Endothelial cell of umbilical vein (primary cell): ENCODE results near the gene HOXC12. TPM values are rescaled to one million over a fixed set of nuclear protein-coding genes. Genes with fewer than 3 reads are reported as not detected.
A peak's percentile ranks its signal among the peaks of the same experiment; 100 is the strongest.

Experiments used
- BruUV-seq: library from RNA; stranded (reverse); fragments of 400-500 nt; replicated peaks from 2 replicates; lab custom pipeline; 2021; lab: Mats Ljungman, UMichigan
- CTCF ChIA-PET: fragments of 300-600, 350-600 bp; sonication (Branson Sonifier 250); formaldehyde crosslinking; loops from one replicate; lab custom pipeline; 2021; ENCODE audit warnings: antibody characterized with exemption, inconsistent platforms; lab: Charles Lee
- POLR2A ChIA-PET: fragments of 300-600, 350-600 bp; sonication (Branson Sonifier 250); formaldehyde crosslinking; loops from one replicate; lab custom pipeline; 2021; ENCODE audit warnings: antibody characterized with exemption, inconsistent platforms; lab: Charles Lee
- DNase-seq: peaks from one replicate; pipeline ENCODE4 v3.0.0-alpha.2; 2011; ENCODE audit warnings: low read depth, low spot score
- FAIRE-seq: peaks from 2 replicates; lab custom pipeline; 2011; peaks lifted over from hg19 to GRCh38; lab: Jason Lieb, UNC
- H2AFZ ChIP-seq: 2 replicates; pipeline ENCODE4 v1.6.0; 2012; ENCODE audit warnings: low read depth, low read length, control low read depth, inconsistent platforms
- H3K27ac ChIP-seq: 2 replicates; pipeline ENCODE4 v1.5.1; 2011; ENCODE audit warnings: low read depth, mild to moderate bottlenecking, control low read depth, low read length, moderate library complexity; ENCODE audit not compliant: insufficient read depth
- H3K27me3 ChIP-seq, 2 experiments: 2 replicates each; pipeline versions ENCODE4 v1.6.0 to v1.6.1; 2011; ENCODE audit warnings: low read length in 2 of 2, mixed read lengths in 1 of 2; ENCODE audit not compliant: control insufficient read depth in 2 of 2, insufficient read depth in 2 of 2
- H3K36me3 ChIP-seq, 2 experiments: 2 replicates in 1 of 2; 3 replicates in 1 of 2; pipeline ENCODE4 v1.5.1; 2011; ENCODE audit warnings: low read length in 2 of 2, mild to moderate bottlenecking in 1 of 2, moderate library complexity in 1 of 2; ENCODE audit not compliant: control insufficient read depth in 2 of 2, insufficient read depth in 2 of 2; ENCODE audit errors: extremely low read depth in 1 of 2
- H3K4me1 ChIP-seq: 3 replicates; pipeline ENCODE4 v1.5.1; 2011; ENCODE audit warnings: mild to moderate bottlenecking, low read length; ENCODE audit not compliant: control insufficient read depth, insufficient read depth; ENCODE audit errors: extremely low read depth
- H3K4me2 ChIP-seq: 2 replicates; pipeline ENCODE4 v1.6.1; 2011; ENCODE audit warnings: low read length, control low read depth, mixed read lengths; ENCODE audit not compliant: insufficient read depth
- H3K4me3 ChIP-seq, 3 experiments: fragments of 200-600 bp in 1 of 3; sonication (generic), shearing (Covaris generic) in 1 of 3; replicated peaks in 1 of 3; 2 replicates each; pipeline ENCODE4 v1.5.1; 2011 to 2016; ENCODE audit warnings: control low read depth in 3 of 3, low read length in 3 of 3, mild to moderate bottlenecking in 2 of 3, inconsistent platforms in 1 of 3, low read depth in 1 of 3, moderate library complexity in 1 of 3; ENCODE audit not compliant: insufficient read depth in 1 of 3
- H3K79me2 ChIP-seq: 2 replicates; pipeline ENCODE4 v1.6.0; 2012; ENCODE audit warnings: low read length, inconsistent platforms; ENCODE audit not compliant: control insufficient read depth, insufficient read depth
- H3K9ac ChIP-seq: replicated peaks from 2 replicates; pipeline ENCODE3; 2011; ENCODE audit warnings: low read length, control low read depth; ENCODE audit not compliant: insufficient read depth; ENCODE audit errors: extremely low read depth
- H3K9me1 ChIP-seq: replicated peaks from 3 replicates; pipeline ENCODE4 v1.6.0; 2011; ENCODE audit warnings: mild to moderate bottlenecking, low read length; ENCODE audit not compliant: control insufficient read depth, insufficient read depth; ENCODE audit errors: extremely low read depth
- H3K9me3 ChIP-seq: replicated peaks from 2 replicates; pipeline ENCODE4 v1.5.1; 2012; ENCODE audit warnings: low read length, inconsistent platforms; ENCODE audit not compliant: control insufficient read depth, insufficient read depth
- H4K20me1 ChIP-seq: replicated peaks from 2 replicates; pipeline ENCODE3; 2011; ENCODE audit warnings: mild to moderate bottlenecking, low read length; ENCODE audit not compliant: control insufficient read depth, insufficient read depth; ENCODE audit errors: extremely low read depth
- EZH2 ChIP-seq: IDR thresholded peaks from 2 replicates; pipeline ENCODE4 v1.6.1; 2012; ENCODE audit warnings: borderline replicate concordance, low read depth, mild to moderate bottlenecking, moderate library complexity, low read length, inconsistent platforms; ENCODE audit not compliant: severe bottlenecking
- FOS ChIP-seq: IDR thresholded peaks from 2 replicates; pipeline ENCODE4 v1.6.1; 2011; ENCODE audit warnings: mild to moderate bottlenecking, low read length, moderate library complexity, borderline replicate concordance; ENCODE audit not compliant: insufficient read depth
- dilution Hi-C: fragments of 300-500 bp; cut with MboI; formaldehyde crosslinking; loops from one replicate; pipeline ENCODE4 v1.15.0; 2019; ENCODE audit warnings: low sequenced_read_pairs; ENCODE audit not compliant: extremely low pct_ligation_motif_present
- intact Hi-C: fragments of 100-400 bp; cut with micrococcal nuclease; formaldehyde crosslinking; loops from one replicate; pipeline ENCODE4 v1.10.0; 2022
- microRNA counts: library from miRNA; unstranded; fragments of <30 nt; microRNA quantifications from one replicate; lab custom pipeline; 2016
- microRNA-seq: library from miRNA; unstranded; fragments of <30 nt; microRNA quantifications from one replicate; pipeline ENCODE4 v1.2.0, GENCODE V29; 2021; ENCODE audit warnings: borderline number of aligned reads, borderline replicate concordance
- polyA plus RNA-seq, 4 experiments: library from polyadenylated mRNA; depleted of rRNA in 3 of 4; stranded (reverse) in 3 of 4; unstranded in 1 of 4; fragments of >200 nt; gene quantifications; 2 replicates each; pipeline versions ENCODE4 v1.2.1 to v1.2.3, GENCODE V29; 2011 to 2012; ENCODE audit warnings: missing spikeins in 1 of 4
- small RNA-seq: library from RNA; depleted of rRNA; stranded (forward); fragments of <200 nt; gene quantifications from one replicate; pipeline ENCODE3, GENCODE V24; 2012; ENCODE audit warnings: low replicate concordance, low read depth; ENCODE audit not compliant: insufficient read depth, insufficient read length
- total RNA-seq: library from RNA; stranded (reverse); gene quantifications from 2 replicates; pipeline ENCODE4 v1.2.3, GENCODE V29; 2021

The HOXC12 gene
- total and polyA plus RNA-seq, 2 donors (not counting 3 experiments of a cell fraction or from before 2014, with no cell fraction given), result not detected

DNA sequence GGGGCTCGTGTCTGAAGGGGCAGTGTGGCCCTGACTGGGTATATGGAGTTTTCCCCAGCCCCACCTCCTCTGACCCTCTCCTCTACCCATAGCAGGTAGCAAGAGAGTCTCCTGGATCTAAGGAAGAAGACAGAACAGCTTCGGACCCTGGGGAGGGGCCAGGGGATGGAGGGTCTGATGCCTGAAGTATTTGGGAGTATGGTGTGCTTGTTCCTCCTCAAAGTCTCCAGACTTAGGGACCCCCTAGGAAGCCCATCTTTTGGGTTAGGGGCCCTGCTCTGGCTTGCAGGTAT lies 53.5 kb downstream of the HOXC12 start:
- TF ChIP-seq FOS (no peak), EZH2 (peak; percentile 9)

More for the DNA sequence above, 53.5 kb downstream of the HOXC12 start:
- ChIA-PET CTCF (interaction anchor here (0.9 to 17.0 kb wide), 8 partner anchors 8 to 251 kb away, joined by 3 to 616 read pairs (median 4); partner anchors contain the start of genes HOXC9 and SMUG1), POLR2A (no interaction called here)
- Histone ChIP-seq H3K36me3 (no peaks in the 10 kb centered on the region), H2AFZ (no peak overlapping the region), H3K9me3 (no peaks in the 10 kb centered on the region), H4K20me1 (no peaks in the 10 kb centered on the region), H3K9me1 (no peaks in the 10 kb centered on the region), H3K4me3 (no peak overlapping the region), H3K4me2 (no peak overlapping the region), H3K79me2 (no peaks in the 10 kb centered on the region), H3K27me3 (peaks cover 81 to 88% of the 10 kb centered on the region in 2 experiments), H3K9ac (no peak overlapping the region), H3K27ac (no peak overlapping the region), H3K4me1 (no peaks in the 10 kb centered on the region)
- FAIRE-seq (no peak), DNase-seq (no peak)
- dilution Hi-C loops, result no loop called here
- BruUV-seq, result no TSS peak
- intact Hi-C loops, result loop anchor here (10.0 kb wide), 1 partner anchor 357 kb away; the partner anchor contains the start of gene GPR84

MicroRNA genes within 50 kb of the gene (microRNA counts, 767-probe panel; counts per million panel counts)
- 723 counts per million, percentile 96 among the panel's probes with 10 or more counts for microRNA hsa-miR-196a-5p (lab: Ali Mortazavi, UCI)

Small RNA genes within 50 kb of the gene (microRNA-seq; reads per million reads assigned to microRNA genes)
- gene MIR196A2, result 3.8 reads per million, percentile 3 among the genes with 10 or more reads in this experiment

Small RNA genes within 50 kb of the gene (small RNA-seq; reads per million reads assigned to genes)
- not detected for gene AC012531.3
- not detected for gene AC012531.4
- gene MIR196A2, result not detected
- not detected for gene RF01905
- gene RF01906, result not detected

Other genes starting within 250 kb of the HOXC12 start
- gene CALCOCO1, start 227.5 kb upstream of the HOXC12 start, total RNA-seq, result 61.8 and 70.9 TPM in 2 replicates
- gene CALCOCO1, start 227.5 kb upstream of the HOXC12 start, polyA plus RNA-seq, result 135 and 146 TPM in 2 replicates
- gene CISTR, start 202.9 kb upstream of the HOXC12 start, total RNA-seq, result not detected in 2 replicates
- gene CISTR, start 202.9 kb upstream of the HOXC12 start, polyA plus RNA-seq, result not detected in 2 replicates
- gene HOXC13, start 16.1 kb upstream of the HOXC12 start, total RNA-seq, result not detected in 2 replicates
- not detected in 2 replicates for gene HOXC13, start 16.1 kb upstream of the HOXC12 start, polyA plus RNA-seq
- not detected in 2 replicates for gene HOXC11, start 18.2 kb downstream of the HOXC12 start, total RNA-seq
- not detected in 2 replicates for gene HOXC11, start 18.2 kb downstream of the HOXC12 start, polyA plus RNA-seq
- not detected in 2 replicates for gene HOTAIR, start 20.1 kb downstream of the HOXC12 start, total RNA-seq
- not detected in 2 replicates for gene HOTAIR, start 20.1 kb downstream of the HOXC12 start, polyA plus RNA-seq
- gene HOXC10, start 30.2 kb downstream of the HOXC12 start, total RNA-seq, result 0.44 TPM in 1 of 2 replicates, not detected in the other
- gene HOXC10, start 30.2 kb downstream of the HOXC12 start, polyA plus RNA-seq, result 0.18 TPM in 2 replicates
- gene HOXC9, start 45.3 kb downstream of the HOXC12 start, total RNA-seq, result 0.21 and 0.40 TPM in 2 replicates
- gene HOXC9, start 45.3 kb downstream of the HOXC12 start, polyA plus RNA-seq, result 0.54 and 0.58 TPM in 2 replicates
- 0.35 TPM in 1 of 2 replicates, not detected in the other for gene HOXC8, start 54.1 kb downstream of the HOXC12 start, total RNA-seq
- gene HOXC8, start 54.1 kb downstream of the HOXC12 start, polyA plus RNA-seq, result 0.03 and 0.19 TPM in 2 replicates
- 0.51 and 0.58 TPM in 2 replicates for gene HOXC6, start 73.5 kb downstream of the HOXC12 start, total RNA-seq
- gene HOXC6, start 73.5 kb downstream of the HOXC12 start, polyA plus RNA-seq, result 0.57 and 0.72 TPM in 2 replicates
- gene HOXC5, start 78.1 kb downstream of the HOXC12 start, total RNA-seq, result not detected in 2 replicates
- gene HOXC5, start 78.1 kb downstream of the HOXC12 start, polyA plus RNA-seq, result not detected in 2 replicates
- 0.58 TPM in 1 of 2 replicates, not detected in the other for gene HOXC4, start 98.9 kb downstream of the HOXC12 start, total RNA-seq
- gene HOXC4, start 98.9 kb downstream of the HOXC12 start, polyA plus RNA-seq, result 0.06 and 0.14 TPM in 2 replicates
- 17.5 and 17.8 TPM in 2 replicates for gene SMUG1, start 234.1 kb downstream of the HOXC12 start, total RNA-seq
- gene SMUG1, start 234.1 kb downstream of the HOXC12 start, polyA plus RNA-seq, result 36.4 and 41.6 TPM in 2 replicates